IMR-90 (cell line): ENCODE data around the gene PPP1CA. TPM values are rescaled to one million over a fixed set of nuclear protein-coding genes. Genes with fewer than 3 reads are reported as not detected.

ENCODE experiments used
- ATAC-seq: fragments of 200-7000 bp; cut with Tn5 transposase; 2 replicates; pipeline ENCODE4 v1.9.1; 2020; ENCODE audit warnings: low read depth, mild to moderate bottlenecking, moderate library complexity
- BruUV-seq: library from RNA; stranded (reverse); fragments of 400-500 nt; replicated peaks from 2 replicates; lab custom pipeline; 2021; lab: Mats Ljungman, UMichigan
- CTCF ChIA-PET: fragments of 300-600 bp; formaldehyde crosslinking; extraction: SDS; loops from one replicate; lab custom pipeline; 2021; ENCODE audit warnings: antibody characterized with exemption; lab: Yijun Ruan, JAX
- POLR2A ChIA-PET: fragments of 300-600 bp; sonication (Branson Sonifier 250); formaldehyde crosslinking; loops from one replicate; lab custom pipeline; 2022; ENCODE audit warnings: antibody characterized with exemption; ENCODE audit not compliant: unreplicated experiment; lab: Charles Lee
- DNase-seq: peaks from one replicate; pipeline ENCODE4 v3.0.0; 2013
- H2AFZ ChIP-seq: replicated peaks from 2 replicates; pipeline ENCODE3; 2013; ENCODE audit warnings: low read length, mild to moderate bottlenecking; ENCODE audit not compliant: poor library complexity
- H2AK5ac ChIP-seq: 2 replicates; pipeline ENCODE4 v1.6.1; 2013; ENCODE audit warnings: low read depth, low read length, inconsistent platforms
- H2AK9ac ChIP-seq: replicated peaks from 2 replicates; pipeline ENCODE3; 2013; ENCODE audit warnings: mild to moderate bottlenecking, low read depth, low read length, moderate library complexity; ENCODE audit not compliant: poor library complexity
- H2BK120ac ChIP-seq: 2 replicates; pipeline ENCODE4 v1.6.1; 2013; ENCODE audit warnings: low read depth, low read length, inconsistent platforms
- H2BK15ac ChIP-seq: 3 replicates; pipeline ENCODE4 v1.6.1; 2013; ENCODE audit warnings: low read depth, low read length, inconsistent platforms
- H2BK20ac ChIP-seq: 2 replicates; pipeline ENCODE4 v1.6.1; 2013; ENCODE audit warnings: low read depth, mild to moderate bottlenecking, inconsistent platforms, low read length, moderate library complexity
- H2BK5ac ChIP-seq: 2 replicates; pipeline ENCODE4 v1.6.1; 2013; ENCODE audit warnings: mild to moderate bottlenecking, low read depth, low read length, inconsistent platforms; ENCODE audit not compliant: poor library complexity, severe bottlenecking
- H3K14ac ChIP-seq: replicated peaks from 2 replicates; pipeline ENCODE4 v1.6.1; 2013; ENCODE audit warnings: low read depth, low read length, inconsistent platforms
- H3K18ac ChIP-seq: 2 replicates; pipeline ENCODE4 v1.6.1; 2013; ENCODE audit warnings: low read depth, low read length, control low read depth
- H3K23ac ChIP-seq: 2 replicates; pipeline ENCODE4 v1.6.1; 2013; ENCODE audit warnings: low read depth, low read length, inconsistent platforms
- H3K27ac ChIP-seq: 2 replicates; pipeline ENCODE4 v1.5.1; 2013; ENCODE audit warnings: mild to moderate bottlenecking, control low read depth, low read length; ENCODE audit not compliant: insufficient read depth
- H3K27me3 ChIP-seq: 2 replicates; pipeline ENCODE4 v1.6.1; 2013; ENCODE audit warnings: low read length; ENCODE audit not compliant: control insufficient read depth, insufficient read depth
- H3K36me3 ChIP-seq: 2 replicates; pipeline ENCODE4 v1.6.1; 2013; ENCODE audit warnings: low read length, mixed read lengths; ENCODE audit not compliant: control insufficient read depth, insufficient read depth
- H3K4ac ChIP-seq: 2 replicates; pipeline ENCODE4 v1.6.1; 2013; ENCODE audit warnings: low read depth, low read length, inconsistent platforms
- H3K4me1 ChIP-seq: 2 replicates; pipeline ENCODE4 v1.6.1; 2013; ENCODE audit warnings: low read length, mixed read lengths; ENCODE audit not compliant: control insufficient read depth, insufficient read depth
- H3K4me2 ChIP-seq: 2 replicates; pipeline ENCODE4 v1.6.1; 2013; ENCODE audit warnings: low read depth, mild to moderate bottlenecking, control low read depth, low read length, moderate library complexity
- H3K4me3 ChIP-seq: 2 replicates; pipeline ENCODE4 v1.5.1; 2013; ENCODE audit warnings: low read depth, mild to moderate bottlenecking, control low read depth, low read length, moderate library complexity; ENCODE audit not compliant: insufficient read depth
- H3K56ac ChIP-seq: 2 replicates; pipeline ENCODE4 v1.6.1; 2013; ENCODE audit warnings: low read length, inconsistent platforms; ENCODE audit not compliant: insufficient read depth; ENCODE audit errors: extremely low read depth
- H3K79me1 ChIP-seq, 2 experiments: 2 replicates each; pipeline ENCODE4 v1.6.1; 2013; ENCODE audit warnings: low read length in 2 of 2, inconsistent platforms in 1 of 2, low read depth in 1 of 2
- H3K9ac ChIP-seq: 2 replicates; pipeline ENCODE4 v1.6.1; 2013; ENCODE audit warnings: low read depth, low read length, control low read depth
- H3K9me1 ChIP-seq: 2 replicates; pipeline ENCODE4 v1.6.1; 2013; ENCODE audit warnings: low read length, inconsistent platforms; ENCODE audit not compliant: insufficient read depth
- H3K9me3 ChIP-seq: 2 replicates; pipeline ENCODE4 v1.6.1; 2013; ENCODE audit warnings: low read length; ENCODE audit not compliant: control insufficient read depth, insufficient read depth
- H4K20me1 ChIP-seq: 2 replicates; pipeline ENCODE4 v1.6.1; 2013; ENCODE audit warnings: low read length, inconsistent platforms; ENCODE audit not compliant: insufficient read depth
- H4K5ac ChIP-seq: 2 replicates; pipeline ENCODE4 v1.6.1; 2013; ENCODE audit warnings: mild to moderate bottlenecking, low read depth, low read length, control low read depth
- H4K8ac ChIP-seq, 2 experiments: 2 replicates each; pipeline ENCODE4 v1.6.1; 2013; ENCODE audit warnings: low read depth in 2 of 2, low read length in 2 of 2, control low read depth in 1 of 2, inconsistent platforms in 1 of 2
- H4K91ac ChIP-seq: 2 replicates; pipeline ENCODE4 v1.6.1; 2013; ENCODE audit warnings: low read depth, low read length, inconsistent platforms; ENCODE audit not compliant: insufficient read depth
- MXI1 ChIP-seq: IDR thresholded peaks from 2 replicates; pipeline ENCODE4 v1.6.1; 2012; ENCODE audit warnings: low read depth, mild to moderate bottlenecking, low read length, moderate library complexity, borderline replicate concordance
- POLR2A ChIP-seq: IDR thresholded peaks from 2 replicates; pipeline ENCODE4 v1.6.1; 2012; ENCODE audit warnings: mild to moderate bottlenecking, low read depth, low read length
- WGBS, 2 experiments: methylation state at CpG; one replicate each; pipeline versions ENCODE4 v1.1.5 to v1.1.7; 2013; ENCODE audit warnings: missing lambda C conversion rate in 2 of 2; ENCODE audit not compliant: insufficient read length in 1 of 2; ENCODE audit errors: extremely low coverage in 2 of 2; 5-methylcytosine and 5-hydroxymethylcytosine counted together
- dilution Hi-C: fragments of 300-500 bp; cut with HindIII; formaldehyde crosslinking; loops from one replicate; pipeline ENCODE4 v1.14.3; 2018; ENCODE audit warnings: low sequenced_read_pairs; ENCODE audit not compliant: unreplicated experiment
- in situ Hi-C: fragments of 300-500 bp; cut with MboI; formaldehyde crosslinking; loops from 3 replicates; pipeline ENCODE4 v1.14.3; 2019; ENCODE audit warnings: low sequenced_read_pairs, inconsistent platforms, mixed read lengths
- intact Hi-C: fragments of 100-400 bp; cut with micrococcal nuclease; formaldehyde crosslinking; loops from 2 replicates; pipeline ENCODE4 v1.10.0; 2022
- polyA plus RNA-seq, 3 experiments: library from polyadenylated mRNA; depleted of rRNA; stranded (reverse); fragments of >200 nt; gene quantifications; 2 replicates each; pipeline ENCODE4 v1.2.3, GENCODE V29; 2012; ENCODE audit warnings: low replicate concordance in 1 of 3
- total RNA-seq: library from RNA; depleted of rRNA; stranded (reverse); fragments of >200 nt; gene quantifications from 2 replicates; pipeline ENCODE4 v1.2.3, GENCODE V29; 2012
- TF ChIP-seq, protein P1 (sequence below): conservative IDR thresholded peaks from 2 replicates; pipeline ENCODE4 v1.5.1; 2012; ENCODE audit warnings: mild to moderate bottlenecking, low read depth, low read length, improper control_type of control experiment

The PPP1CA gene
- total and polyA plus RNA-seq, 2 of the 4 experiments (the other 2 are of a cell fraction) = 228 to 313 TPM

DNA sequence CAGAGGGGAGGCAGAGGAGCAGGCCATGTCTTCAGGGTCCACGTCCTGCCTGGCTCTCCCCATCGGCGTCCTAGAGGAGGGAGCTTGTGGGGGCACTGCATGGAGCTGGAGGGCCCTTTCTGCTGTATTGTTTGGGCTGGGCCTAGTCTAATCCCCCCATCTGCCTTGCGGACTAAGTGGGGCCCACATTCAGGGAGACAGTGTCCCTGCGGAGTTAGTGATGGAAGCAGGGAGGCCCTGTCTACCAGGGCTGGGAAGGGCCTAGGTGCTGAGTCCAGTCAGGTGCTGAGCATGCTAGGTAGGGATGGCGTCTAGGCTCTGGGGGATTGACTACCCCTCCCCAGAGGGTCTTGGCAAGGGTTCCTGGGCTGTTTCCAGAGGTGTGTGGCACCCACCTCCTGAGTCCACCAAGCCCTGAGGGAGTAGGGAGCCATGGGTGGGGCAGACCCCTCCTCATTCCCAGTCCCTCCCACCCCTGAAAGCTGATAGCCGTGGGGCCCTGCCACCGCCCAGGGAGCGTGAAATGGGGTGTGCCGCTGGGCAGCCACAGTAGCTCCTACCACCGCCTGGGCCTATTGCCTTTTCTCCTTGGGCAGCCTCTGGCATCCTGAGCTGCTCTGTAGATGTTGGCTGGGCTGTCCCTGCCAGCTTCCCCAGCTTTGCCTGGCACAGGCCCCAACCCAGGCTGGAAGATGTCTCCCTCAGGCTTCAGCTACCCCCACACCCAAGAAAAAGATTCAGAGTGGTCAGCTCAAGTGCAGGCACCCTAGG lies 46.5 kb downstream of the PPP1CA start:
- H2AFZ ChIP-seq = peak overlapping the region; percentile 87
- in situ Hi-C loops (no loop called here), intact Hi-C loops (no loop called here), dilution Hi-C loops (no loop called here)
- H4K8ac ChIP-seq = peak overlapping the region; percentile 77 to 98
- H3K56ac ChIP-seq = peak overlapping the region; percentile 91
- peak overlapping the region; percentile 57 for H3K9ac ChIP-seq
- peak overlapping the region; percentile 68 for H3K18ac ChIP-seq
- peak overlapping the region; percentile 97 for H2BK5ac ChIP-seq
- peak overlapping the region; percentile 43 for H3K4me2 ChIP-seq
- peak overlapping the region; percentile 85 for H4K5ac ChIP-seq
- H3K23ac ChIP-seq = peak overlapping the region; percentile 93
- H2BK120ac ChIP-seq = peak overlapping the region; percentile 95
- TF ChIP-seq, protein P1, sequence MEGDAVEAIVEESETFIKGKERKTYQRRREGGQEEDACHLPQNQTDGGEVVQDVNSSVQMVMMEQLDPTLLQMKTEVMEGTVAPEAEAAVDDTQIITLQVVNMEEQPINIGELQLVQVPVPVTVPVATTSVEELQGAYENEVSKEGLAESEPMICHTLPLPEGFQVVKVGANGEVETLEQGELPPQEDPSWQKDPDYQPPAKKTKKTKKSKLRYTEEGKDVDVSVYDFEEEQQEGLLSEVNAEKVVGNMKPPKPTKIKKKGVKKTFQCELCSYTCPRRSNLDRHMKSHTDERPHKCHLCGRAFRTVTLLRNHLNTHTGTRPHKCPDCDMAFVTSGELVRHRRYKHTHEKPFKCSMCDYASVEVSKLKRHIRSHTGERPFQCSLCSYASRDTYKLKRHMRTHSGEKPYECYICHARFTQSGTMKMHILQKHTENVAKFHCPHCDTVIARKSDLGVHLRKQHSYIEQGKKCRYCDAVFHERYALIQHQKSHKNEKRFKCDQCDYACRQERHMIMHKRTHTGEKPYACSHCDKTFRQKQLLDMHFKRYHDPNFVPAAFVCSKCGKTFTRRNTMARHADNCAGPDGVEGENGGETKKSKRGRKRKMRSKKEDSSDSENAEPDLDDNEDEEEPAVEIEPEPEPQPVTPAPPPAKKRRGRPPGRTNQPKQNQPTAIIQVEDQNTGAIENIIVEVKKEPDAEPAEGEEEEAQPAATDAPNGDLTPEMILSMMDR = no peak
- TF ChIP-seq POLR2A = no peak
- TF ChIP-seq MXI1 = no peak
- peaks cover 6% of the 10 kb centered on the region for H4K20me1 ChIP-seq
- H3K4me1 ChIP-seq = peaks cover 42% of the 10 kb centered on the region
- ChIA-PET CTCF (interaction anchor here (1.0 to 10.1 kb wide), 2 partner anchors 9 to 24 kb away, joined by 4 to 128 read pairs; no protein-coding TSS in a partner anchor), POLR2A (interaction anchor here (1.5 kb wide), 1 partner anchor 36 kb away, joined by 3 read pairs; the partner anchor contains the start of gene RAD9A)
- peaks cover 3% of the 10 kb centered on the region; the same call in 1 of the 2 replicates for H3K36me3 ChIP-seq
- no peak overlapping the region for H3K4me3 ChIP-seq
- WGBS, 2 experiments = no CpG with 5 or more reads among the region's 11 CpGs
- peaks cover 23% of the 10 kb centered on the region for H3K9me1 ChIP-seq
- peaks cover 7 to 56% of the 10 kb centered on the region in 2 experiments; a peak in 3 of 4 replicates for H3K79me1 ChIP-seq
- peak overlapping the region; percentile 87 for H3K27ac ChIP-seq
- H2AK9ac ChIP-seq = peak overlapping the region; percentile 99
- ATAC-seq (no peak), DNase-seq (no peak)
- H2BK20ac ChIP-seq = peak overlapping the region; percentile 88
- peak overlapping the region; percentile 90 for H3K14ac ChIP-seq
- peak overlapping the region; percentile 98 for H4K91ac ChIP-seq
- H2BK15ac ChIP-seq = peak overlapping the region; percentile 88; the same call in 2 of the 3 replicates
- H3K4ac ChIP-seq = peak overlapping the region; percentile 99
- BruUV-seq = no TSS peak
- no peaks in the 10 kb centered on the region for H3K27me3 ChIP-seq
- peak overlapping the region; percentile 99 for H2AK5ac ChIP-seq
- no peaks in the 10 kb centered on the region for H3K9me3 ChIP-seq
